Fibroblast of pulmonary artery (primary cell): Measurements from ENCODE around the gene SDF4.

Source experiments
- DNase-seq: peaks from one replicate; pipeline ENCODE4 v3.0.0-alpha.2; 2010; ENCODE audit warnings: low read depth
- H3K4me3 ChIP-seq: replicated peaks from 2 replicates; pipeline ENCODE4 v1.5.1; 2011; ENCODE audit warnings: low read depth, mild to moderate bottlenecking, control low read depth, low read length, moderate library complexity
- CTCF ChIP-seq: IDR thresholded peaks from 2 replicates; pipeline ENCODE4 v1.5.1; 2011; ENCODE audit warnings: mild to moderate bottlenecking, control low read depth, low read length, inconsistent platforms; ENCODE audit errors: missing control alignments

Gene SDF4

GRCh38 chr1:1246577-1247340 lies 15.0 kb upstream of the SDF4 start, which contains the start of gene C1QTNF12:
TSS of gene C1QTNF12 (minus strand) at chr1:1246722. CDS start at chr1:1246690, 32 bp downstream.
- H3K4me3 ChIP-seq: no peak within 1 kb of the TSS
- TF ChIP-seq CTCF: no peak
- DNase-seq: no peak

GRCh38 chr1:1245817-1246576 lies 14.2 kb upstream of the SDF4 start:
- no peak for TF ChIP-seq CTCF
- DNase-seq: no peak
- no peak overlapping the region for H3K4me3 ChIP-seq

GRCh38 chr1:1245178-1245816 lies 13.5 kb upstream of the SDF4 start:
- DNase-seq: no peak
- H3K4me3 ChIP-seq: no peak overlapping the region
- no peak for TF ChIP-seq CTCF

- no peak overlapping the region for H3K4me3 ChIP-seq
- DNase-seq: no peak
- TF ChIP-seq CTCF: no peak
These were observed 12.5 kb upstream of the SDF4 start for GRCh38 chr1:1244192-1244811.

GRCh38 chr1:1243807-1244191 lies 12.0 kb upstream of the SDF4 start:
- H3K4me3 ChIP-seq: no peak overlapping the region
- TF ChIP-seq CTCF: no peak
- DNase-seq: no peak

GRCh38 chr1:1243266-1243660 lies 11.5 kb upstream of the SDF4 start:
- H3K4me3 ChIP-seq: no peak overlapping the region
- TF ChIP-seq CTCF: no peak
- DNase-seq: no peak
